ENCODE measurements around the gene FDX2. TPM values are rescaled to one million over a fixed set of nuclear protein-coding genes. Genes with fewer than 3 reads are reported as not detected.

FDX2 gene
- total RNA-seq, 6 experiments from 2014 or later = 8.9 to 17.1 (median 10.7) TPM

DNA sequence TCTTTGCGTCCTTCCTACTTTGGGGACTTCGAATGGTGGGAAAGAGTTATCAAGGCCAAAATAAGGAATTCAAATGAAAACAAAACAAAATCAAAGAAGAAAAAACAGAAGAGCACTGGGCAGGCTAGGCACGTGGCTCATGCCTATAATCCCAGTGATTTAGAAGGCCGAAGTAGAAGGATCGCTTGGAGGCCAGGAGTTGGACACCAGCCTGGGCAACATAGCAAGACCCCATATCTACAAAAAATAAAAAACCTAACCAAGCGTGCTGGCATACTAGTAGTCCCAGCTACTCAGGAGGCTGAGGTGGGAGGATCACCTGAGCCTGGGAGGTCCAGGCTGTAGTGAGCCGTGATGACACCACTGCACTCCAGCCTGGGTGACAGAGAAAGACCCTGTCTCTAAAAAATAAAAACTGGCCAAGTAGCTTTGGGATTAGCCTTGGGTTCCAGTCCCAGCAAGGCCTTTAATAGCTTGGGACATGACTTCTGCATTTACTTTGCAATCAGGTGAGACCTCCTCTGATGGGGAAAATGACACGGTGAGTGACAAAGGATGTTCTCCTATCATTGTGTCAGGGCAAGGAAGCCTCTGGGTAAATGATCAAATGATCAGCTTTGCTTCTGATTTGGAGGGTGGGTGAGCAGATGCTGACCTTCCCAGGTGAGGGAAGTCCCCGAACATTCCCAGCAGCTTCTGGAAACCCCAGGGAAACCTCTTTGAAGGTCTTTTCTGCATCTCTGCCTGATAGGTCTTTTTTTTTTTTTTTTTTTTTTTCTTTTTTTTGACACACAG is 37.8 kb downstream of the FDX2 start:
- H3K9me3 ChIP-seq = no peaks in the 10 kb centered on the region
- 91% methylated on average over 8 of the region's 9 CpGs for WGBS (ENCODE audit: insufficient coverage, low coverage, low lambda C conversion rate, missing lambda C conversion rate)
- DNase-seq (no peak), ATAC-seq (no peak)
- H3K27me3 ChIP-seq = no peaks in the 10 kb centered on the region
- H3K36me3 ChIP-seq = peaks cover 8 to 48% (median 14%) of the 10 kb centered on the region in 4 donors
- H3K4me1 ChIP-seq = peaks cover 0 to 4% (median 0%) of the 10 kb centered on the region in 4 donors
- intact Hi-C loops (cut with DNase I) = no loop called here
- TF ChIP-seq, protein P1, sequence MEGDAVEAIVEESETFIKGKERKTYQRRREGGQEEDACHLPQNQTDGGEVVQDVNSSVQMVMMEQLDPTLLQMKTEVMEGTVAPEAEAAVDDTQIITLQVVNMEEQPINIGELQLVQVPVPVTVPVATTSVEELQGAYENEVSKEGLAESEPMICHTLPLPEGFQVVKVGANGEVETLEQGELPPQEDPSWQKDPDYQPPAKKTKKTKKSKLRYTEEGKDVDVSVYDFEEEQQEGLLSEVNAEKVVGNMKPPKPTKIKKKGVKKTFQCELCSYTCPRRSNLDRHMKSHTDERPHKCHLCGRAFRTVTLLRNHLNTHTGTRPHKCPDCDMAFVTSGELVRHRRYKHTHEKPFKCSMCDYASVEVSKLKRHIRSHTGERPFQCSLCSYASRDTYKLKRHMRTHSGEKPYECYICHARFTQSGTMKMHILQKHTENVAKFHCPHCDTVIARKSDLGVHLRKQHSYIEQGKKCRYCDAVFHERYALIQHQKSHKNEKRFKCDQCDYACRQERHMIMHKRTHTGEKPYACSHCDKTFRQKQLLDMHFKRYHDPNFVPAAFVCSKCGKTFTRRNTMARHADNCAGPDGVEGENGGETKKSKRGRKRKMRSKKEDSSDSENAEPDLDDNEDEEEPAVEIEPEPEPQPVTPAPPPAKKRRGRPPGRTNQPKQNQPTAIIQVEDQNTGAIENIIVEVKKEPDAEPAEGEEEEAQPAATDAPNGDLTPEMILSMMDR (IDR thresholded peaks at IDR 0.05) = no peak
- H3K4me3 ChIP-seq = no peak overlapping the region
- no peak overlapping the region for H3K27ac ChIP-seq

DNA sequence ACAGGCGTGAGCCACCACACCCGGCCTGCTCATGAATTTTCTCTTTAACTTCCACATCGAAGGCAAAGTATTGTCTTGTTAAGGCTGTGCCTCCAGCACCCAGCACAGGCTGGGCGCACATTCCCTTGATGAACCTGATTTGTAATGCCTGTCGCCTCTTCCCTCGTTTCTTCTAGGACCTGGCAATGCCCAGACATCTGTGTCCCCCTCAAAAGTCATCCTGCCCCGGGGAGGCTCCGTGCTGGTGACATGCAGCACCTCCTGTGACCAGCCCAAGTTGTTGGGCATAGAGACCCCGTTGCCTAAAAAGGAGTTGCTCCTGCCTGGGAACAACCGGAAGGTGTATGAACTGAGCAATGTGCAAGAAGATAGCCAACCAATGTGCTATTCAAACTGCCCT is 41.2 kb downstream of the FDX2 start:
- H3K27me3 ChIP-seq = no peaks in the 10 kb centered on the region
- H3K4me3 ChIP-seq = no peak overlapping the region
- no peak overlapping the region for H3K27ac ChIP-seq
- no peaks in the 10 kb centered on the region for H3K9me3 ChIP-seq
- intact Hi-C loops (cut with DNase I) = loop anchor here in 1 of 2 donors (5.0 kb wide), 1 partner anchor 118 kb away; no protein-coding TSS in a partner anchor
- no peak for ATAC-seq
- peaks cover 0 to 36% (median 8%) of the 10 kb centered on the region in 4 donors for H3K36me3 ChIP-seq
- 90% methylated on average over 3 of the region's 10 CpGs for WGBS (ENCODE audit: insufficient coverage, low coverage, low lambda C conversion rate, missing lambda C conversion rate)
- DNase-seq = no peak
- peaks cover 0 to 15% (median 2%) of the 10 kb centered on the region in 4 donors for H3K4me1 ChIP-seq
- TF ChIP-seq POLR2A (IDR thresholded peaks at IDR 0.05) = no peak
- TF ChIP-seq, protein P1 (IDR thresholded peaks at IDR 0.05) = no peak

DNA sequence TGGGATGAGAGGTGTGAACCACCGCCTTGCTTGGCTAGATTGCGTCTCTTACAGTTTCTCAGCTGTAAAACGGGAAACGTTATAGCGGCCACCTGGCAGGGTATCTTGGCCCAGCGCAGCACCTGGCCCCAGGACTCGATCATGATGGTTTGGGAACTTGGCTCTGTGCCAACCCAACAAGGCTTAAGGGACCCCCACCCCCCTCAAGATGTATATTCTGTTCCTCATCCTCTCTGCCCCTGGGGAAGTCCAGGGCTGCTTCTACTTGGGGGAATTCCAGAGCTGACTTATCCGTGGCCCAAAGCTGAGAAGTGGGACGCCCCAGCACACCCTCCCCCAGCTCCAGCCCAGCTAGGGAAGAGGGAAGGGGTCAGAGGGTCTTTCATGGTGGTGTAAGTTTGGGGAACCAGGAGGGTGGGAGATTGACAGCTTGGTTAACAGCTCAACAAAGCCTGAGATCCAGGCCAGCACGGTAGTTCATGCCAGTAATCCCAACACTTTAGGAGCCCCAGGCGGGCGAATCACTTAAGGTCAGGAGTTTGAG is 44.2 kb downstream of the FDX2 start:
- peak; percentile 39 to 65 (median 56) for DNase-seq
- ATAC-seq = peak in 2 of 4 donors; percentile 0 to 5
- no peaks in the 10 kb centered on the region for H3K27me3 ChIP-seq
- peaks cover 0 to 20% (median 8%) of the 10 kb centered on the region in 4 donors for H3K36me3 ChIP-seq
- peak overlapping the region; percentile 87 to 90 (median 89) for H3K27ac ChIP-seq
- H3K4me3 ChIP-seq = peak overlapping the region; percentile 69 to 74 (median 71)
- WGBS (ENCODE audit: insufficient coverage, low coverage, low lambda C conversion rate, missing lambda C conversion rate) = 28% methylated on average over 2 of the region's 12 CpGs
- intact Hi-C loops (cut with DNase I) = loop anchor here in 1 of 2 donors (5.0 kb wide), 1 partner anchor 121 kb away; no protein-coding TSS in a partner anchor
- TF ChIP-seq, protein P1 (IDR thresholded peaks at IDR 0.05) = no peak
- TF ChIP-seq POLR2A (IDR thresholded peaks at IDR 0.05) = no peak
- no peaks in the 10 kb centered on the region for H3K9me3 ChIP-seq
- H3K4me1 ChIP-seq = peaks cover 0 to 14% (median 3%) of the 10 kb centered on the region in 4 donors

DNA sequence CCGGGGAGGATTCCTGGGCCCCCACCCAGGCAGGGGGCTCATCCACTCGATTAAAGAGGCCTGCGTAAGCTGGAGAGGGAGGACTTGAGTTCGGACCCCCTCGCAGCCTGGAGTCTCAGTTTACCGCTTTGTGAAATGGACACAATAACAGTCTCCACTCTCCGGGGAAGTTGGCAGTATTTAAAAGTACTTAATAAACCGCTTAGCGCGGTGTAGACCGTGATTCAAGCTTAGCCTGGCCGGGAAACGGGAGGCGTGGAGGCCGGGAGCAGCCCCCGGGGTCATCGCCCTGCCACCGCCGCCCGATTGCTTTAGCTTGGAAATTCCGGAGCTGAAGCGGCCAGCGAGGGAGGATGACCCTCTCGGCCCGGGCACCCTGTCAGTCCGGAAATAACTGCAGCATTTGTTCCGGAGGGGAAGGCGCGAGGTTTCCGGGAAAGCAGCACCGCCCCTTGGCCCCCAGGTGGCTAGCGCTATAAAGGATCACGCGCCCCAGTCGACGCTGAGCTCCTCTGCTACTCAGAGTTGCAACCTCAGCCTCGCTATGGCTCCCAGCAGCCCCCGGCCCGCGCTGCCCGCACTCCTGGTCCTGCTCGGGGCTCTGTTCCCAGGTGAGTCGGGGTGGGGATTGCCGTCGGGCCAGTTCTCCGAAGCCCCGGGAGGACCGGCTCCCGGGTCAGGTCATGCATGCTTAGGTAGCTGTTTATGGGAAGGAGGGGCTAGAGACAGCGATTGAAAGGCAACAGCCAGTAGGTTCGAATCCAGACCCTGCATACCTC is 45.0 kb downstream of the FDX2 start, which contains the start of gene ICAM1:
Gene ICAM1, plus strand, starts transcription at position 505 of the 779 bp plus-strand sequence. Its CDS starts 40 bp downstream, at position 545.
- WGBS (ENCODE audit: insufficient coverage, low coverage, low lambda C conversion rate, missing lambda C conversion rate) = 0% methylated on average over 14 of the region's 51 CpGs
- intact Hi-C loops (cut with DNase I) = loop anchor here in 1 of 2 donors (5.0 kb wide), 1 partner anchor 121 kb away; no protein-coding TSS in a partner anchor
- TF ChIP-seq POLR2A (IDR thresholded peaks at IDR 0.05) = peak; percentile 98
- TF ChIP-seq, protein P1 (IDR thresholded peaks at IDR 0.05) = peak in 2 of 4 donors; percentile 12 to 27
- Histone ChIP-seq H3K27ac (peak within 1 kb of the TSS; percentile 87 to 90 (median 89)), H3K4me3 (peak within 1 kb of the TSS; percentile 69 to 74 (median 71)), H3K9me3 (no peaks in the 10 kb centered on the region), H3K27me3 (no peaks in the 10 kb centered on the region), H3K4me1 (peaks cover 0 to 14% (median 3%) of the 10 kb centered on the region in 4 donors), H3K36me3 (peaks cover 0 to 16% (median 8%) of the 10 kb centered on the region in 4 donors)
- DNase-seq (peak; percentile 90 to 95 (median 94)), ATAC-seq (peak; percentile 71 to 84 (median 80))

All from right lobe of liver (tissue), 6 donors.